Measurements from ENCODE around the gene TBL1X.

Gene TBL1X

DNA sequence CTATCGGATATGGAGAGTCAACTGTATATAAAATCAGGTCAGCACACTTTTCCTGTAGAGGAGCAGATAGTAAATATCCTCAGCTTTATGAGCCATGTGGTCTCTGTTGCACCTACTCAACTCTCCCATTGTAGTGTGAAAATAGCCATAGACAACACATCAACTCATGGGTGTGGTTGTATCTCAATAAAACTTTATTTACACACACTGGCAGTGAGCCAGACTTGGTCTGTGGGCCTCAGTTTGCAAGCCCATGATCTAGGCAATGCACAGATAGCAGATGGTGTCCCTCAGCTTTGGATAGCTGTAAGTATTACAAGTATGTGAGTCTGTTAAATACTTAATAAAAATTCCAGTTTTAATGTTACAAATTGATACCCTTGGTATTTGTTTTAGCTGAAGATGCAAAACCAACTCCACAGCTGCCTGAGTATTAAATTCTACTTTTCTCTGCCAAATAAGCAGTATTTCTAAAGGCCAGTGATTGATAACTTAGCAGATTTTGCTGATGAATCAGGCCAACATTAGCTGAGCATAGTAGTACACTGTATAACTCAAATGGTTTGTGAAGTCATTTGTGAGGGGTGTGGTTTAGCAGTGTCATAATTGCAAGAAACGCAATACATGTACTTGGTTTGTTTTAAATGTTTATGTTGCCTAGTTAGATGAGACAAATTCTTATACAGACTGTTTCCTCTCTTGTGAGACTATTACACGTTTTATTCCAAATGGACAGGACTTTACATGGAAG lies 213.5 kb downstream of the TBL1X start:
- Histone ChIP-seq H3K9ac (ENCODE audit: low read depth, low read length) (no peak overlapping the region), H3K27me3 (ENCODE audit: control insufficient read depth, insufficient read depth, low read length) (no peaks in the 10 kb centered on the region), H3K4me2 (ENCODE audit: low read length) (no peak overlapping the region), H3K4me3 (ENCODE audit: low read length) (no peak overlapping the region), H3K4me1 (ENCODE audit: control insufficient read depth, insufficient read depth, low read length) (no peaks in the 10 kb centered on the region), H3K9me3 (replicated peaks; ENCODE audit: low read length) (no peaks in the 10 kb centered on the region), H3K36me3 (ENCODE audit: insufficient read depth, low read length) (no peaks in the 10 kb centered on the region)

DNA sequence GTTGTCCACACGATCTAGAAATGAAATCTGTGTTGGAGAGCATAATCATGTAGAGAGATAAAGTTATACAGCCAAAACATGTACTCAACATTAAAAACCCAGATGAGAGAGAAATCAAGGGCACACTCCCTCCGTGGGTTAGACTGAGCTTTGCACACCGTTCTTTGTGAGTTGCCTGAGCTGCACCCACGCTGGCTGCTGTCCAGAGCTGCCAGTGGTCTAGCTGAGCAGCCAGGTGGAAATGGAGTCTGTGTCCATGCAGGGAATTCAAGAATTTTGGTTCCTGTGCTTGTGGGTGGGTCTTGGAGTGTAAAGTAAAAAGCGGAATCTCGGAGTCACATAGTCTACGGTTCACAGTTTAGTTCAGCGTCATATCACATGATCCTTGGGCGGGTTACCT lies 216.2 kb downstream of the TBL1X start:
- Histone ChIP-seq H3K9me3 (replicated peaks; ENCODE audit: low read length) (no peaks in the 10 kb centered on the region), H3K4me1 (ENCODE audit: control insufficient read depth, insufficient read depth, low read length) (no peaks in the 10 kb centered on the region), H3K9ac (ENCODE audit: low read depth, low read length) (no peak overlapping the region), H3K27me3 (ENCODE audit: control insufficient read depth, insufficient read depth, low read length) (no peaks in the 10 kb centered on the region), H3K4me2 (ENCODE audit: low read length) (no peak overlapping the region), H3K4me3 (ENCODE audit: low read length) (no peak overlapping the region), H3K36me3 (ENCODE audit: insufficient read depth, low read length) (no peaks in the 10 kb centered on the region)

DNA sequence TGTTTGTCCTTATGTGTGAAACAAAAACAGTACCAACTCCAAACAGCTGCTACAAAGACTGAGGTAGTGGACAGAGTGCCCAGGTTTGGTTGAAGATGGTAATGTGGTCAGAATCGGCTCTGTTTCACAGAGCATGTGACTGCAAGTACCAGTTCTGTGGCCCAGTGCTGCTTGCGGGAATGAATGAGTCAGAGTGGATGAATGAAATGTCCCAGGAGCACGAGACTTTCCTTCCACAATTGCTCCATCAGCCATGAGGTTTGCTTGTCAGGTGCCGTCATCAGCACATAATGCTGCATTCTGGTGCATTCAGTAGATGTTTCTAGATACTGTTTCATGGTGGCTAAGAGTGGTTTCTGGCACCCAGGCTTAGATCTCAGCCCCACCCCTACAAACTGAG lies 216.6 kb downstream of the TBL1X start:
- no peaks in the 10 kb centered on the region for H3K27me3 ChIP-seq (ENCODE audit: control insufficient read depth, insufficient read depth, low read length)
- no peak overlapping the region for H3K4me3 ChIP-seq (ENCODE audit: low read length)
- H3K36me3 ChIP-seq (ENCODE audit: insufficient read depth, low read length) = no peaks in the 10 kb centered on the region
- H3K9me3 ChIP-seq (replicated peaks; ENCODE audit: low read length) = no peaks in the 10 kb centered on the region
- no peak overlapping the region for H3K4me2 ChIP-seq (ENCODE audit: low read length)
- H3K4me1 ChIP-seq (ENCODE audit: control insufficient read depth, insufficient read depth, low read length) = no peaks in the 10 kb centered on the region
- H3K9ac ChIP-seq (ENCODE audit: low read depth, low read length) = no peak overlapping the region

DNA sequence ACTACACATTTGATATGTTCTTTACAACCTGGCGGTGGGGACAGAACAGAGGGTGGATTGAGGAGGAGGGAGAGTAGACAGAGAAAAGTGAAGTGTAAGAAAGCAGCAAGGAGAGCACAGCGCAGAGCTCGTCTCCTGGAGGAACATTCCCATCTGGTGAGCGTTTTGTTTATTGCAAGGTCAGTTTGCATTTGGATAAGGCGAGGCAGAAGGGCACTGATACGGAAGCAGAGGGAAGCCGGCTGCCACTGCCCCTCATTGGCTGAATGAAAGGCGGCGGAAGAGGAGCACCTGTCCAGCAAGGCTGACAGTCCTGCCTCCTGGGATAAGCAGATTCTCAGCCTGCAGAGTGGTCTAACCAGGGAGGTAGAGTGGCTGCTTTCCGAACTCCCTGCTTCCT lies 217.6 kb downstream of the TBL1X start:
- H3K27me3 ChIP-seq (ENCODE audit: control insufficient read depth, insufficient read depth, low read length) = no peaks in the 10 kb centered on the region
- H3K9ac ChIP-seq (ENCODE audit: low read depth, low read length) = no peak overlapping the region
- H3K4me2 ChIP-seq (ENCODE audit: low read length) = no peak overlapping the region
- H3K9me3 ChIP-seq (replicated peaks; ENCODE audit: low read length) = no peaks in the 10 kb centered on the region
- no peak overlapping the region for H3K4me3 ChIP-seq (ENCODE audit: low read length)
- no peaks in the 10 kb centered on the region for H3K36me3 ChIP-seq (ENCODE audit: insufficient read depth, low read length)
- no peaks in the 10 kb centered on the region for H3K4me1 ChIP-seq (ENCODE audit: control insufficient read depth, insufficient read depth, low read length)

DNA sequence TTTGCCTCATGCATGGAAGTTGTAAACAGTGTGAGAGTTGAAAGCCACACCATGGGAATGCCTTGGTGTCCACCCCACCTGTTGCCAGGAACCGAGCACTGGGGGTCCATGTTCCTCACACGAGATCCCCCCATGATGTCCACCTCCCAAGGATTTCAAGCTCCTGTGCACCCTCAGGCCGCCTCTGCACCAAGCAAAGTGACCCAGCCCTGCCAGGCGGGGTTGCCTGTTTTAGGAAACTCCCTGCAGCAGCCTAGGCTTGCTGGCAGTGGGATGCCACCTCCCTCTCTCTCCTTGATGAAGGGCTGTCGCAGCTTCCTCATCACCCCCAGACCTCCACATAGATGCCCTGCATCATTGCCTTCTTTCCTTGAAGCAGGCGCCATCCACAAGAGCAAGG lies 218.0 kb downstream of the TBL1X start:
- Histone ChIP-seq H3K36me3 (ENCODE audit: insufficient read depth, low read length) (no peaks in the 10 kb centered on the region), H3K27me3 (ENCODE audit: control insufficient read depth, insufficient read depth, low read length) (no peaks in the 10 kb centered on the region), H3K9me3 (replicated peaks; ENCODE audit: low read length) (no peaks in the 10 kb centered on the region), H3K4me1 (ENCODE audit: control insufficient read depth, insufficient read depth, low read length) (no peaks in the 10 kb centered on the region), H3K9ac (ENCODE audit: low read depth, low read length) (no peak overlapping the region), H3K4me3 (ENCODE audit: low read length) (no peak overlapping the region), H3K4me2 (ENCODE audit: low read length) (no peak overlapping the region)

DNA sequence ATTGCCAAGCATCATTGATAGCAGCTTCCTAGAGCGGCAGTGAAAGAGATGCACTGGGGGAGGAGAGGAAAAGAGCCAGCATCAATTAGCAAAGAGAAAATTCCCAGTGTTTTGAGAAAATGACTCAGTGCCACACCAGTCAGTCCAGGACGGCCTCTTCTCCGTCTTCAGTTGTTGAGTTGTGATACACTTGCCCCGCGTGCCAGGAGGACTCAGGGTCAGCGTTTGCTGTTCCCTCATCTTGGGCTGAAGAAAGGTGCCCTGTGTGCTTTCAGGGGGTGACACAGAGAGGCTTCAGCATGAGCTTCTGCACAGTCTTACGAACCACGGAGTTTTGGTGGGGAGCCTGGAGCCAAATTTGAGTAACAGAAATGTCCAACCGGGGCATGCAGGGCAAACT lies 218.5 kb downstream of the TBL1X start:
- Histone ChIP-seq H3K36me3 (ENCODE audit: insufficient read depth, low read length) (no peaks in the 10 kb centered on the region), H3K4me2 (ENCODE audit: low read length) (no peak overlapping the region), H3K9ac (ENCODE audit: low read depth, low read length) (no peak overlapping the region), H3K27me3 (ENCODE audit: control insufficient read depth, insufficient read depth, low read length) (no peaks in the 10 kb centered on the region), H3K4me1 (ENCODE audit: control insufficient read depth, insufficient read depth, low read length) (no peaks in the 10 kb centered on the region), H3K9me3 (replicated peaks; ENCODE audit: low read length) (no peaks in the 10 kb centered on the region), H3K4me3 (ENCODE audit: low read length) (no peak overlapping the region)

DNA sequence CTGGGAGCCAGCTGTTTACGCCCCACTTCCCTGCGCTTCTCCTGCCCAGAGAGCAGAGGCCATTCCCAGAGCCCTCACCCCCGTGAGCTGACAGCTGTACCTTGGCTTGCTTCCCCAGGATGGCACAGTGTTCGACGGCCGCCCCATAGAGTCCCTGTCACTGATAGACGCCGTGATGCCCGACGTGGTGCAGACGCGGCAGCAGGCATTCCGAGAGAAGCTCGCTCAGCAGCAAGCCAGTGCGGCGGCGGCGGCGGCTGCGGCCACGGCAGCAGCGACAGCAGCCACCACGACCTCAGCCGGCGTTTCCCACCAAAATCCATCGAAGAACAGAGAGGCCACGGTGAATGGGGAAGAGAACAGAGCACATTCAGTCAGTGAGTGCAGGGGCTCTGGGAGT lies 223.0 kb downstream of the TBL1X start:
- Histone ChIP-seq H3K4me1 (ENCODE audit: control insufficient read depth, insufficient read depth, low read length) (no peaks in the 10 kb centered on the region), H3K4me2 (ENCODE audit: low read length) (no peak overlapping the region), H3K9ac (ENCODE audit: low read depth, low read length) (no peak overlapping the region), H3K4me3 (ENCODE audit: low read length) (no peak overlapping the region), H3K36me3 (ENCODE audit: insufficient read depth, low read length) (no peaks in the 10 kb centered on the region), H3K27me3 (ENCODE audit: control insufficient read depth, insufficient read depth, low read length) (no peaks in the 10 kb centered on the region), H3K9me3 (replicated peaks; ENCODE audit: low read length) (no peaks in the 10 kb centered on the region)

DNA sequence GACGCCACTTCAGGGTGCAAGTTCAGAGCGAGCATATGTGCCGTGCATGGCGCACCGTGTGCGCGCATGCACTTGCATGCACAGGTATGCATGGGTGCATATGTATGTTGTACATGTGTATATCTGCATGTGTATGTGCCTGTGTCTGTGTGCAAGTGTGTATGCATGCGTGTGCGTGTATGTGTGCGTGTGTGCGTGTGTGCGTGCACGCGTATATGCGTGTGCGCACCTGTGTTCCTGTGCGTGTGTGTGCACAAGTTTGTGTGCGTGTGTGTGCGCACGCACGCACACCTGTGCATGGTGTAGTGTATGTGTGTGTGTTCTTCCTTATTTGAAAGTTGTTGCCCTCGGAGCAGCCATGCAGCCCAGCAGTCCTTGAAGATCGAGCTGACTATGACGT lies 224.0 kb downstream of the TBL1X start:
- Histone ChIP-seq H3K36me3 (ENCODE audit: insufficient read depth, low read length) (peaks cover 4% of the 10 kb centered on the region), H3K9ac (ENCODE audit: low read depth, low read length) (no peak overlapping the region)

DNA sequence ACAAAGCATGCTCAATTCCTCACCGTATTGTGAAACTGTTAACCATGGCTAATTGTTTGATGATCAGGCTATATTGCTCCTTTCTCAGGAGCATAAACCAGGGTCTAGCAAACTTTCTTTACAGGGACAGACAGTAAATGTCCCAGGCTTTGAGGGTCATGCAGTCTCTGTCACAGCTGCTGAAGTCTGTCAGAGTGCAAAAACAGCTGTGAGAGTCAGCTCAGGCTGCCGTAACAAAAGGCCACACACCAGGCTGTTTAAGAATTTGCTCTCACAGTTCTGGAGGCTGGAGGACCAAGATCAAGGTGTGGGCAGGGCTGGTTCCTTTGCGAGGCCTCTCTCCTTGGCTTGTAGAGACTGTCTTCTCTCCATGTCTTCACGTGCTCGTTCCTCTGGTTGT lies 225.2 kb downstream of the TBL1X start:
- Histone ChIP-seq H3K4me3 (ENCODE audit: low read length) (no peak overlapping the region), H3K27me3 (ENCODE audit: control insufficient read depth, insufficient read depth, low read length) (no peaks in the 10 kb centered on the region), H3K36me3 (ENCODE audit: insufficient read depth, low read length) (peaks cover 4% of the 10 kb centered on the region), H3K4me1 (ENCODE audit: control insufficient read depth, insufficient read depth, low read length) (no peaks in the 10 kb centered on the region), H3K4me2 (ENCODE audit: low read length) (no peak overlapping the region), H3K9me3 (replicated peaks; ENCODE audit: low read length) (no peaks in the 10 kb centered on the region), H3K9ac (ENCODE audit: low read depth, low read length) (no peak overlapping the region)

More for the DNA sequence above, 224.0 kb downstream of the TBL1X start:
- Histone ChIP-seq H3K4me3 (ENCODE audit: low read length) (no peak overlapping the region), H3K9me3 (replicated peaks; ENCODE audit: low read length) (no peaks in the 10 kb centered on the region), H3K27me3 (ENCODE audit: control insufficient read depth, insufficient read depth, low read length) (no peaks in the 10 kb centered on the region), H3K4me2 (ENCODE audit: low read length) (no peak overlapping the region), H3K4me1 (ENCODE audit: control insufficient read depth, insufficient read depth, low read length) (no peaks in the 10 kb centered on the region)

DNA sequence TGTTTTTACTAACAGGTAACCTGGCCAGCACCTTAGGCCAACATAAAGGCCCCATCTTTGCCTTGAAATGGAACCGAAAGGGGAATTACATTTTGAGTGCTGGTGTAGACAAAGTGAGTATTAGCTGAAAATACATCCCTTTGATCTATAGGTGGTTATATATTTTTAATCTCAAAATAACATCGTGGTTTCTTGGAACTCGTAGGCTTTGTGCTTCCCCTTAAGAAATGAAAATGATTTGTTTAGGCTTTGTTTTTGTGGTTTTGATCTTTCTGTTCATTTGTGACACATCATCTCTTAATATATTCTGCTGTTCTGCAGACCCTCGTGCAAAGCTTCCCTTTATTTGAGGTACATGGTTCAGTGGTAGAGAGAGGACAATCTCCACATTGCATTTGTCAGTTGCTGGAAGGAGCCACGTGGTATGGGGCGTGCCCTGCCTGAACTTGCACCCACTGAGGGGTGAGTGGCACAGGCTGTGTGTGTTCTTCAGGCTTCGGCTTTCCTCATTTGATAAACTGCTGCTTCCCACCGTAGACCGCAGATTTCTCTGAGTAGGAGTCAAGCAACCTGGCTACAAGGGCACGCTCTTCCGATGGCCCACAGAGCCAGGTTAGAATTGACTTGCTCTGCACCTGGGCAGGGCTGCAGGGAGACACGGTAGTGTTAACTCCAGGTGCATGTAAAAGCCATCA lies 228.6 kb downstream of the TBL1X start:
- Histone ChIP-seq H3K36me3 (ENCODE audit: insufficient read depth, low read length) (peaks cover 4% of the 10 kb centered on the region), H3K4me2 (ENCODE audit: low read length) (no peak overlapping the region), H3K9ac (ENCODE audit: low read depth, low read length) (no peak overlapping the region), H3K9me3 (replicated peaks; ENCODE audit: low read length) (no peaks in the 10 kb centered on the region), H3K4me1 (ENCODE audit: control insufficient read depth, insufficient read depth, low read length) (no peaks in the 10 kb centered on the region), H3K27me3 (ENCODE audit: control insufficient read depth, insufficient read depth, low read length) (no peaks in the 10 kb centered on the region), H3K4me3 (ENCODE audit: low read length) (no peak overlapping the region)

DNA sequence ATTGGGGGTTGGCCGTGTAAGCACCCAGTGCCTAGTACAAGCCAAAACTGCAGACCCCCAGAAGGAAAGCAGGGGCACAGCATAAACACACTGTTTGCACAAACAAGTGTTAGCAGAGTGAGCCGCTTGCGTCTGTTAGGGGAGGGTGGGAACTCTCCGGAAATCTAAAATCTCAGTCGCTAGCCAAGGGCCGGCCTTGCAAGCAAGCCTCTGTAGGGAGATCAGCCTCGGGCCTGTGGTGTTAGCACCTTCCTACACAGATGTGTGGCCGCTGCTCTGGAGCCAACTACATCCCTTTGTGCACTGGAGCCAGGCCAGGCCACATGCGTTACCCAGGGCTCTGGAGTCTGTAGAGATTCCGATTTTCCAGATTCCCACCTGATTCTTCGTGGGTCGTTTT lies 233.7 kb downstream of the TBL1X start:
- H3K9me3 ChIP-seq (replicated peaks; ENCODE audit: low read length) = no peaks in the 10 kb centered on the region
- H3K4me3 ChIP-seq (ENCODE audit: low read length) = no peak overlapping the region
- H3K4me2 ChIP-seq (ENCODE audit: low read length) = no peak overlapping the region
- H3K36me3 ChIP-seq (ENCODE audit: insufficient read depth, low read length) = no peaks in the 10 kb centered on the region
- no peaks in the 10 kb centered on the region for H3K4me1 ChIP-seq (ENCODE audit: control insufficient read depth, insufficient read depth, low read length)
- no peak overlapping the region for H3K9ac ChIP-seq (ENCODE audit: low read depth, low read length)
- H3K27me3 ChIP-seq (ENCODE audit: control insufficient read depth, insufficient read depth, low read length) = no peaks in the 10 kb centered on the region

DNA sequence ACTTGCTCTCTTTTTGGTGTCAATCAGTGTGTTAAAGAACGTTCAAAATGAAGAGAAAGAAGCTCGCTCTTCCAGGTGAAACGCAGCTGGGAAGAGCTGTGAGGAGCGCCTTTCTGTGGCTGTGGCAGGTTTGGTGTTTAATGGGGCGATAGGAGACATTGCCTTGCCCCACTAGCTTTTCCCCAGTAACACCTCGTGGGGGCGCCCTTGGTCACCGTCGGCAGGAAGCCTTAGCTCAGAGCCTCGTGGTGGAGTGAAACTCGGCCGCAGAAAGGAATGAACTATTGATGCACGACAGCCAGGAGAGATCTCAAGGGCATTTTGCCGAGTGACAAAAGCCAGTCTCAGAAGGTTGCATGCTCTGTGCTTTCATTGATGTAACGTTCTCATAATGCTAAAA lies 235.7 kb downstream of the TBL1X start:
- no peaks in the 10 kb centered on the region for H3K36me3 ChIP-seq (ENCODE audit: insufficient read depth, low read length)
- no peaks in the 10 kb centered on the region for H3K4me1 ChIP-seq (ENCODE audit: control insufficient read depth, insufficient read depth, low read length)
- H3K4me3 ChIP-seq (ENCODE audit: low read length) = no peak overlapping the region
- no peak overlapping the region for H3K9ac ChIP-seq (ENCODE audit: low read depth, low read length)
- H3K9me3 ChIP-seq (replicated peaks; ENCODE audit: low read length) = no peaks in the 10 kb centered on the region
- H3K4me2 ChIP-seq (ENCODE audit: low read length) = no peak overlapping the region
- no peaks in the 10 kb centered on the region for H3K27me3 ChIP-seq (ENCODE audit: control insufficient read depth, insufficient read depth, low read length)

Data from skeletal muscle satellite cell (primary cell).